DMS 273 (cell line): ENCODE measurements around the gene FEM1B.

ENCODE experiments used
- DNase-seq: peaks from one replicate; lab custom pipeline; 2025; ENCODE audit not compliant: unreplicated experiment; lab: John Stamatoyannopoulos, UW

Gene FEM1B

DNA sequence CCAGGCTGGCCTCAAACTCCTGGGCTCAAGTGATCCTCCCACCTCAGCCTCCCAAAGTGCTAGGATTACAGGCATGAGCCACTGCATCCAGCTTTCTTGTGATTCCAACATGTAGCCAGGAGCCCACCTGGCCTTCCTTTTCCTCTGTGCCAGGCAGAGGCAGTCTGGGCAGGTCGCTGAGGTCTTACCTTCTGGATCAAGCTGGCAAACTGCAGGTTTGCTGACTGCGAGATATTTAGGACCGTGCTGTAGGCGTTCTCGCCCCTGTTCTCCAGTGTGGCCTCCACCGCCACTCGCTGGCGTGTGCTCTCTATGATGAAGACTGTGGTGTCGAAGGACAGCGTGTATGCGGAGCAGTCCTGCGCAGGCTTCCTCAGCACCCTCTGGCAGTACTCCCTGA is 42.5 kb downstream of the FEM1B start:
- no peak for DNase-seq

DNA sequence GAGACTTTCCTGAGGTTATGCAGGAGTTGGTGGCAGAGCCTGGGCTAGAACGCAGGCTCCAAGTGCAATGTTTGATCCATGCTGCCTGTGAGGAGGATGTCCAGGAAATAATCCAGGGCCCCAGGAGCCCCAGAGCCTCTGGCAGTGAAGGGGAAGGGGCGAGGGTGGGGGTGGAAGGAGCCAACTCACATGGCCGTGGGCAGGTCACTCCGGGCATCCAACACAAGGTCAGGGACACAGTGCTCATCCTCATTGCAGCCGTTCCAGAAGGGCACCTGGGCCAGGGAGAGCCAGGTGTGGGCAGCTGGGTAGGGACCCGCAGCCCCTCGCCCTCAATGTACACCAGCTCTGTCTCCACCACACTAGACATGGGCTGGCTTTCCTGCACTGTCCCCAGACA is 43.7 kb downstream of the FEM1B start:
- DNase-seq = no peak

- no peak for DNase-seq
Measured at GRCh38 chr15:68322796-68323195, 45.3 kb downstream of the FEM1B start.

GRCh38 chr15:68325726-68326125 is 48.2 kb downstream of the FEM1B start:
- DNase-seq = no peak

DNA sequence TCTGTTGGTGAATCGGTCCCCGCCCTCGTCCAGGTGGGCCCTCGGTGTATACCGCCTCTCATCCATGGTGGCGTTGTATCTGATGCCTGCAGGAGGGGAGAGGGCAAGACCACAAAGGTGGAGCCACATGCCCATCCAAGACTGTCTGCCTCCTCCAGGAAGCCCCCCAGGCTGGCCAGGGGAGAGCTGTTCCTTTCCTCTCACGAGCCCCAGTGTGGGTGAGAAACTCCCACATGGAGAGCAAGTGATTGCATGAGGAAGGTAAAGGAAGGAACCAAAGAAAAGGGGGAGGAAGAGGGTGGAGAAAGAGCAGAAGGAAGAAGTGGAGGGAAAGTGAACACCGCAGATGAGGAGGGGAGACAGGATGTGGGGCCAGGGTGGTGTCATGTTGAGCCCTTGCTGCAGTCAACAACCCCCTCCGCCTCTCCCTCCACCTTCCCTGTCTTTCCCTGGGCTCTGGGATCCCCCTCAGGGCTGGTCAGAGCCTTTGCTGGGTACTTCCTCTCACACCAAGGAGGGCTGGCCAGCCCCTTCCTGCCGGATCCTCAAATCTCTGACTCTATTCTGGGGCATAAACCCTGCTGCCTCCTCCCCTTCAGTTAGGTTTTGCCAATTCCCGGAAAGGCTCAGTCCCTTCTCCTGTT is 49.3 kb downstream of the FEM1B start:
- no peak for DNase-seq

DNA sequence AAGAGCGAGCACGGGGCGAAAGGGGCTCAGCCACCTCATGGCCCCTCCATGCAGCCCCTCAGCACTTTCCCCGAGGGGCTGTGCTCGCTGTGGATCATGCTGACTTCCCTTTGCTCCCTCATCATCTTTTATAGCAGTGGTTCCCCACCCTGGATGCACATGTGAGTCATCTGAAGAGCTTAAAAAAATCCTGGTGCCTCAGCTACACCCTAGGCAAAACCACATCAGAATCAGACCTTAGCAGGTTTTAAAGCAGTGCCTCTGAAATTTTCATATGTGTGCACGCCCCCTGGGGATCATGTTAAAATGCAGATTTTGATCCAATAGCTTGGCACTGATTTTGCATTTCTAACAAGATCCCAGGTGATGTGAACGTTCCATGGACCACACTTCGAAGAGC is 50.9 kb downstream of the FEM1B start:
- no peak for DNase-seq

DNA sequence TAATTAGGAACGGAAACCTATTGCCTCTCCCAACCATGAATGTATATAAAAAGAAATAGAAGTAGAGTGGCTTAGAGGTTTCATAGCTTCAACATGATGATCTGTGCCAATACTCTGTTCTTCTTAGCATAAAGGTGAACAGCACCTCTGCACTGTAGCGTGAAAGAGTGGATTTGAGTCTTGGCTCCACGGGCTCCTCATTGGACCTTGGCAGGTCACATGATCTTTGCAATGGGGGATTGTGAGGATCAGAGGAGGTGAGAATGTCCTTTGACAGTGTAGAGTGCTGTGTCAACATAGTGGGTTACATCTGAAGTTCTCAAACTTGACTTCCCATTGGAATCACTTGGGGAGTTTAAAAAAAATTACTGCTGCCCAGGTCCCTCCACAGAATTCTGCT is 51.4 kb downstream of the FEM1B start:
- no peak for DNase-seq

DNA sequence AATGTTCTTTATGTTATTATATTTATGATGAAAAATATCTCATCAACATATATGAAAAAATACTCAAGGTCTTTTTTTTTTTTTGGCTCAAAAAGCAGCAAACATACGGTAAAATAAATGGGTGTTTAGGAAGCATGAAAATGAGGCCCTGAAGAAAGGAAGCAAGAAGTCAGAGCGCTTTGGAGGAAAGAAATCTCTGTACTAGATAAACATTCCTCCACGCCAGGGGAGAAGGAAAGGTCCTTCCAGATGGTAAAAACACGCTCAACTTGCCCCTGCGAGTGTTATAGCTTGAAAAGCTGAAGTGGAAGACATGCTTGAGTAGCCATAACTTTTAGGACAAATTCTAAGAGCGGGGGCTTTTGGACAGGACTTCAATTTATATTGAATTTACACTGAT is 52.9 kb downstream of the FEM1B start:
- no peak for DNase-seq

- no peak for DNase-seq
Measured at GRCh38 chr15:68330901-68331300, 53.4 kb downstream of the FEM1B start.

- no peak for DNase-seq
Measured at GRCh38 chr15:68332266-68332665, 54.7 kb downstream of the FEM1B start.

- no peak for DNase-seq
Measured at GRCh38 chr15:68333775-68334470, 56.4 kb downstream of the FEM1B start.

DNA sequence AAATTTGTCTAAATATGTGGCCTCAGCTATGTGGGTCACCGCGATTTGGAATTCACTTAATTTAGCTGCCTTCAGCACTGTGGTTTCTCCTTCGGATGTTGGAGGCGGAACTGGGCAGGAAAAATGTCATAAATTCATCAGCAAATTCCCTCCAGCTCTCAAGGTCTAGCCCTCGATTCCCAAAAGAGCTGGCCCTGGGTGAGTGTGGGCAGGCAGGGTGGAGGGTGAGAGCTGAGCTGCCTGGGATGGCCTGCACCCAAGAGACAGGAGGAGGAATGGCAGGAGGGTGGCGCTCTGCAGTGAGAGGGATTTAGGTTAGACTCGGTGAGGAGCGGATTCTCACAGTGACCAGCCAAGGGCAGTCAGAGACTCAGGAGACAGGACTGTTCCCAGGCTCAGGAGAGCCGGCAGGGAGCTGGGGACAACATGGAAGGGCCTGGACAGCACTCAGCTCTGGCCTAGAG is 57.1 kb downstream of the FEM1B start:
- DNase-seq = no peak

DNA sequence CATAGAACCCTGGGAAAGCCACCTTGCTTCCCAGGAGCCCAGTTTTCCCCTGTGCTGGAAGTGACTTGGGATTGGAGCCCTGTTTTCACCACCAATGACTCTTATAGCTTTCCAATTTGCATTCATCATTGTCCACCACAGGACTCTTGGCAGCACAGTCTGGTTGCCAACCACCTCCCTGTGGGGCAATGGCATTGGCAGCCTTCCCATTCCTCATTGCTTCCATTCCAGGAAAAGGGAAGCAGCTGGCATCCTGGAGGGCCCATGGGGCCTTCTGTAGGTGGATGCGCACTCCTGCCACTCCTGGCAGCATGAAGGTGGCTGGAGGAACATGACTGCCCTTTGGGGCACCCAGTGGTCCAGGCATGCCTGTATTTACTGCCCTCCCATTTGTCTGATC is 57.7 kb downstream of the FEM1B start:
- DNase-seq = peak; percentile 87

DNA sequence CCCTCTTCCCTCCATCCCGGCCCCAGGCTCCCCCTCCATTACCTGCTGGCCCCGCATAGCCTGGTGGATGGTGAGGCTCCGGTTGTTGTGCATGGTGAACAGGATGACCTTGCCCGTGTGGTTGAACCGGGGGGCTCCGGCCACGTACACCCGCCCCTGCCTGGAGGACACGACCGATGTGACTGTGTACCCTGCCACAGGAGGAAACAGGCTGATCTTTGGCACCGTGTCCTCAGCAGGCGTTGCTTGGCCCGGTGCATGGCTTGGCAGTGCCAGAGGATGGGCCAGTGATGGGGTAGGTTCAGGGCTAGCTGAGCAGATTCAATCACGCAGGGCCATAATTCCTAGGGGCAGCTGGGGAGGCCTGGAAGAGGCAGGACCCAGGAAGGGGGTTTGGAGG is 58.1 kb downstream of the FEM1B start:
- DNase-seq = no peak

GRCh38 chr15:68336516-68336915 is 59.0 kb downstream of the FEM1B start:
- DNase-seq = no peak

DNA sequence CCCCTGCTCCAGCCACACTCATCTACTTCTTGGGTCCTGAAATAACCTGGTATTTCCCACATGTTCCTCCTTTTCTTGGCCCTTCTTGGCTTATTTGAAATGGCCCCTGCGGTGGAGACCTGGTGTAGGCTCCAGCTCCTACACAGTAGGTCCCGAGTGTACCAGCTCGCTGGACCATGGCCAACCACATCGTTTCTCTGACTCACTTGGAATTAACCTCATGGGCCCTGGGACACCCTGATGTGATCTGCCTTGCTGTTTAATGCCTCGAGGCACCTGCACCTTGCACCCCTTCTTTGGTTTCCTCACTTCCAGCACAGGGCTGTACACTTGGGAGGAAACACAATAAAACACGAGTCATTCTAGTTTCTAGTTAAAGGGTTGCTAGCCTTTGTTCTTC is 60.3 kb downstream of the FEM1B start:
- no peak for DNase-seq

GRCh38 chr15:68339481-68339880 is 61.9 kb downstream of the FEM1B start:
- DNase-seq = no peak

DNA sequence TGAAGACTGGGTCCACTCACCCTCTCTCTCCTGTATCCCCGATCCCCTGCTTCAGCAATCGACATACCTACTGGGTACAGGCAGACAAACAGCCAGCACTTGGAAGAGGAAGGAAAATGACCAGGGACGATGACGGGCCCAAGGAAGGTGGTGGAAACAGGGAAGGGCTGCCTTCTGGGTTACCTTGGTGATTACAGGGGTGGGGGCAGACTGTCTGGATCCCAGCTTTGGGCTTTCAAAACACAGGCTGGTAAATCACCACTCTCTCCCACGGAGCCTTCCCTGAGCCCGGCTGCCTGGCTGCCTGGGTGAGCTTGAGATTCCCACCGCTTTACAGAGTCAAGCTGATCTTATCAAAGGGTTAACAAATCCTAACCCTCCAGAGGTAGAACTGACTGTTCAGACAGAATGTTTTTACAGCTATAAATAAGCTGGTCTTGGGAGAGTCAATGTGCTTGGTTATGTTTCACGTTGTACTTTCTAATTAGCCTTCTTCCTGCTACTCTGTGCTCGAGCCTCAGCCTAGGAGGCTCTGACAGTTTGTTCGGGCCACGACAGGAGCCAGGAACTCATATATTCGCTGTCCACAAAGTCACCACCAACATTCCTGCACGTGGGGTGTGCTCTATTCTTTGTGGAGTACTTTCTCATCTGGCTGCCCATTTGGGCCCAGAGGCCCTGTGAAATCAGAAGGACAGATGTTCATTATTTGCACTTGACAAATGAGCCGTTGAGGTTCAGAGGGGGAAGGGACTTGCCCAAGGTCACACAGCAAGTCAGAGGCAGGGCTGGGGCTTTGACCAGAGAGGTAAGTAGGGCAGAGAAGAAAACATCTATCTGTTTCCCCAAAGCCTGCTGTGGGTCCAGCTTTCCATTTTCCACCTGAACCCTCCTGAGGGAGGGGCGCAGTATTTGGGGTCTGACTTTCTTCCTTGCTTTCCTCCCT is 63.5 kb downstream of the FEM1B start:
- DNase-seq = peak; percentile 38

GRCh38 chr15:68341760-68342725 is 64.5 kb downstream of the FEM1B start:
- no peak for DNase-seq

- DNase-seq = peak; percentile 64
Measured at GRCh38 chr15:68343579-68344225, 66.2 kb downstream of the FEM1B start.
